HG03575 (cell line): ENCODE data around the gene CPLX3.

Experiments
- ATAC-seq: cut with Tn5 transposase; IDR thresholded peaks from one replicate; pipeline ENCODE4 v1.9.1; 2021; ENCODE audit not compliant: unreplicated experiment, insufficient number of reproducible peaks, low FRiP score; ENCODE audit errors: extremely low read depth

The CPLX3 gene

GRCh38 chr15:74787251-74788041, 39.0 kb upstream of the CPLX3 start:
- no peak for ATAC-seq

DNA sequence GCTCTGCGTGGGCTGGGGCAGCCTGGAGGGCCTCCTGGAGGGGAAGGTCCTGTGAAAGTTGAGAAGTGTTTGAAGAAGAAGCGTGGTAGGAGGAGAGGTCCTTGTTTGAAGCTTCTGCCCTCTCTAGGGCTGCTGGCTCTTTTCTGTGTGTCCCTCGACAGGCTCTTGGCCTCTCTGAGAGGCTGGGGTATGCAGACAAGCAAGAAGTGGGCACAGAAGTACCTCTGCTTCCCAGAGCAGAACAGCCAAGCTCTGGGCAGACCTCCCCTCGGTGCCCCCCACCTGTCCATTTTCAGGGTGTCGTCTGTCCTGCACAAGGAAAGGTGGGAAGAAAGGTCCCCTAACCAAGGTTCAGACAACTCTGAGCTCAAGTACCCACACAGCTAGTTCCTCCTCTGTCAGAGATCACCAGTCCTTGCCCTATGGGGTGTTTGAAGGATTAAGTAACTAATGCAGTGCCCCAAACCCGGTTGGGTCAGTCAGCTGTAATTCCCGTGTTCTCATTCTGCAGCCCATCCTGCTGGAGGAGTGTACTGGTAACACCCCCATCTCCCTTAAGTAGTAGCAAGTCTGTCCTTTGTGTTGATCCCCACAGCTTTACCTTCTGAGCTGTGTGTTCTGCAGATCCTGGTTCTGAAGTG, 38.3 kb upstream of the CPLX3 start:
- no peak for ATAC-seq

GRCh38 chr15:74788683-74789151, 37.7 kb upstream of the CPLX3 start:
- no peak for ATAC-seq

DNA sequence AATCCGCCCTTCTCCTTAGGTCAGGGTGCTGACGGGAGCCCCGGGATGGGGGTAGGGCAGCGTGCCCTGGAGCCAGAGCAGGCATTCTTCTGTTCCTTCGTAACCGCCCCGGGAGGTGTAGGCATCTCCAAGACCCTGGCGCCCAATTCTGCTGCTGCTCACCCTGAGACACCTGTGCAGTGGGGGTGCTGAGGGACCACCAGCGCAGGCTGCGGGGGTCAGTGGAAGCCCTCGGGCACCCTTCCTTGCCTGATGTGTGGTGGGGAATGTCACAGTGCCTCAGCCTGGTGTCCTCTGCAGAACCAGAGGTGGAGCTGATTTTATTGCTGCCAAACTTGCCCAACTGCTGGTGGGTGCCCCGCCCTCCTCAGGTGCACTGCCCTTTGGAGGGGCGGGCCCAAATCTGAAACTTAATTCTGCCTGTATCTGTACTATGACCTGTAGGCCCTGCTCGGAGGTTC, 37.2 kb upstream of the CPLX3 start:
- ATAC-seq: no peak

DNA sequence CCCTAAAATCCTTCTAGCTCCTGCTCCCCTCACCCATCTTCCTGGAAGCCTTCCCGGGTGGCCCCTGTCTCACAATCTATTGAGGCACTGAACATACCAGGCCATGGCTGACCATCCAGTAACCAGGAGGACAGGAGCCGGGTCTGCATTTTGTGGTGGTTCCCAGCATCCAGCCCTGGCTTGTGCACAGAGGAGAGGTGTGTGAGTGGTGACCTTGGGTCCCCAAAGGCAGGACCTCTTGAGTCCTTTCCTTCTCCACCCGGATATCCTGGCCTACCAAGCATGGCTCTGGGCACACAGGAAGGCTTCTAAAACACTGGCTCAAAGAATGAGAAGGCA, 36.7 kb upstream of the CPLX3 start:
- no peak for ATAC-seq

DNA sequence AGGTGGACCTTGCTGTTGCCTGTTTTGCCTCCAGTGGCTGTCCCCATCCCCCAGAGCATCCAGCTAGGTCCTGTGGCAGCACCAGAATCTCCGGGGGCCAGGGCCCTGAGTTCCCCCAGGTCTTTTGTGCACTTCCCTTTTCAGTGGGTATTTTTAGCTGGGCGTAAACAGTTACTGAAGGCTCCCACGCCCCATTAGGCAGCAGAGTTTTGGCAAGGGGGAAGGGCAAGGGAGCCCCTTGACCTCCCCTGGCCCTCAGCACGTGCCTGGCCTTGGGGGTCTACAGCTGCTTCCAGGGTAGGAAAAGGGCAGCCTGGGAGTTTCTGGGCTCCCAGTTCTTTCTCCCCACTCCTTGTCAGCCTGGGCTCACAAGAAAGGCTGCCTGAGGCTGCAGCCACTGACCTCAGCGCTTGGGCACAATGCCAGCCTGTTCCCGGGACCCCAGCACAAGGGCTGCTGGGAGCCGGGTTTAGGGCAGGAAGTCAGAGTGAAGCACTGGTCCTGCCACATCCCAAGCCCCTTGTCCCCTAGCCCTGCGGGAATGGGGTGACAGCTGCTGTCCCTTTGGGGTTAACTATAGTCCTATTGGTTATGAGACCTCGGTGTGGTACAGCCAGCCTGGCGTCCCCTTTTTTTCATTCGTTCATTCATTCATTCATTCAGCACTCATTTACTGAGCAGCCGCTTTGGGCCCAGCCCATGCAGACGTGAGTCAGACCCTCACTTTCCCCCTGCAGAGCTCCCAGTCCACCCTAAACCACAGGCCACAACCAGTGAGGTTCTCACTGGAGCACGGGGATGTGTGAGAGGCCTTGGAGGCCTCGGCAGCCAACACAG, 36.1 kb upstream of the CPLX3 start:
- ATAC-seq: no peak

- ATAC-seq: no peak
Measured at GRCh38 chr15:74791007-74791406, 35.4 kb upstream of the CPLX3 start.

- no peak for ATAC-seq
Measured at GRCh38 chr15:74791667-74792066, 34.8 kb upstream of the CPLX3 start.

DNA sequence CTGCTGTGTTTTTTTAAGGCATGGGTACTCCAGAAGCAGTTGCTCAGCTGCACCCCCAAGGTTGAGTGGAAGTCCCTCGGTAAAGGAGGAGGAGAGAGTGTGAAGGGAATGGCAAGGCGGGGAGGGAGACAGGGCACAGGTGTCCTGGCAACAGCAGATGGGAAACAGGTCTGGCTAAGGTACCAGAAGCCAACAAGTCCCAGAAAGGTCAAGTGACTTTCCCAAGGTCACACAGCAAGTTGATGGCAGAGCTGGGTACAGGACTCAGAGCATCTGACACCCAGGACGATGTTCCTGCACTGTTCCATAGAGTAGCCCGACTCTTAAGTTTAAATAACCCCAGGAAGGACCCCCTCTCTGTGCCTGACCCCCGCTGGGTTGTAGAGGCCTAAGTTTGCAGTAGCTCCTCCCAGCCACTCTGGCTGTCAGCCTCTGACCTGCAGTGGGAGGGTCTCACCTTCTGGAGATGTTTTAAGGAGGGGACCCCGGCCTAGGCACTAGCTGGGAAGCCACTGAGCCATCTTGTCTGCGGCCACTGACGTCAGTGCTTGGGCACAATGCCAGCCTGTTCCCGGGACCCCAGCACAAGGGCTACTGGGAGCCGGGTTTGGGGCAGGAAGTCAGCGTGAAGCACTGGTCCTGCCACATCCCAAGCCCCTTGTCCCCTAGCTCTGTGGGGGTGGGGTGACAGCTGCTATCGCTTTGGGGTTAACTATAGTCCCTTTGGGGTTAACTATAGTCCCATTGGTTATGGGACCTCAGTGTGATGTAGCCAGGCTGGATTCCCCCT, 34.0 kb upstream of the CPLX3 start:
- no peak for ATAC-seq

GRCh38 chr15:74793135-74794028, 33.0 kb upstream of the CPLX3 start:
- no peak for ATAC-seq

DNA sequence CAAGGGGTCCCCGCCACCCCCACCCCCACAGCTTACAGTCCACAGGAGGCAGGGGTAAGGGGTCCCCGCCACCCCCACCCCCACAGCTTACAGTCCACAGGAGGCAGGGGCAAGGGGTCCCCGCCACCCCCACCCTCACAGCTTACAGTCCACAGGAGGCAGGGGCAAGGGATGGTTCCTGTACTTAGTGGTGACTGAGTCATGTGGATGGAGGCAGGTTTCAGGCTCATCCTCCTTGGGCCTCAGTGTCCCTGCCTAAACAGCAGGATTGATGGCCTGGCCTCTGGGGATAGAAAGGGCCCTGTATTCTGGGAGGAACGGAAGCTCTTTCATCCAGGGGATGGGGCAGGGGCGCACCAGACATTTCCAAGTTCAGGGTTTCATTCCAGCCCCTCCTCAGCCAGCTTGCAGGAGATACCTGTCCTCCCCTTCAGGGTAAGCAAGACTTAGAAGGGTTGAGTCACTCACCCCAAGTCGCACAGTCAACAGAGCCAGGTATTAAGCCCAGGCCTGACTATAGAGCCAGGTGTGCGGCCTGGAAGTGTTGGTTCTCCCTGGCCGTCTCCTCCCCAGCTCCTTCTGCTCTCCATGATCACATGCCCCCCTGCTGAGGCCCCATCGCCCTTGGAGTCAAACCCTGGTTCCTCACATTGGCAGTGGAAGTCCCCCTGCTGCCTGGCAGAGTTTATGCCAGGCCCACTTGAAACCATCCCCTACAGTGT, 32.0 kb upstream of the CPLX3 start:
- no peak for ATAC-seq

DNA sequence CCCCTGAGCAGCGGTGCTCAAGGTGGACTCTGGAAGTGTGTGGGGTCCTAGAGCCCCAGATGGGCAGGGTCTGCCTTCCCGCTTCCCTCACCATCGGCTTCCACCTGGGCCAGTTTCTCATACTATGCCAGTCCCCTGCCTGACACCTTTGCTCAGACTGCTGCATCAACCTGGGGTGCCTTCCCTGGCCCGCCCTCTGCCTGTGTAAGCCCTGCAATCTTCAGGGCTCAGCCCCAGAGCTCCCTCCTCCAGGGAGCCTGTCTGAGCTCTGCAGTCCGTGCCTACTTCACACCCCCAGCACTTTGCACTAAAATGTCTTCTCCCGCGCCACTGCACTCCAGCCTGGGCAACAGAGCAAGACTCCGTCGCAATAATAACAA, 31.5 kb upstream of the CPLX3 start:
- no peak for ATAC-seq

GRCh38 chr15:74795966-74796625, 30.3 kb upstream of the CPLX3 start:
- ATAC-seq: no peak

GRCh38 chr15:74798388-74799254, 27.8 kb upstream of the CPLX3 start:
- no peak for ATAC-seq

DNA sequence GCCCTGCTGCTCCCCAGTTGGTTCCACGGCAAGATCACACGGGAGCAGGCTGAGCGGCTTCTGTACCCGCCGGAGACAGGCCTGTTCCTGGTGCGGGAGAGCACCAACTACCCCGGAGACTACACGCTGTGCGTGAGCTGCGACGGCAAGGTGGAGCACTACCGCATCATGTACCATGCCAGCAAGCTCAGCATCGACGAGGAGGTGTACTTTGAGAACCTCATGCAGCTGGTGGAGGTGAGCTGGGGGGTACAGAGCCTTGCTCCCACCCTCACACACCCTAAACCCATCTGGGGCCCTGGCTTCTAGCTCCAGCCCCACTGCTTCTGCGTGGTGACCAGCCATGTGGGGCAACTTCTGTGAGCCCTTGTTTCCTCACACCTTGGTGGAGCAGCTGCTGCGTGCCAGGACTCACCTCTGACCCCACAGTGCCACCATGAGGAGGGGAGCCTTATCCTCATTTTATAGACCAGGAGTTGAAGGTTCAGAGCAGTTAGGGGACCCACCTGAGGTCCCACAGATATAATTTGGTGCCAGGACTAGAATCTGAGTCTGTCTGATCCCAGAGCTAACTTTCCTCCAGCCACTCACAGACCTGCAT, 27.1 kb upstream of the CPLX3 start:
- ATAC-seq: no peak
